GM18517 (cell line): ENCODE results near the gene ASTN2.

Experiments
- ATAC-seq: cut with Tn5 transposase; IDR thresholded peaks from one replicate; pipeline ENCODE4 v1.9.1; 2021; ENCODE audit warnings: mild to moderate bottlenecking, moderate library complexity; ENCODE audit not compliant: unreplicated experiment

The ASTN2 gene

DNA sequence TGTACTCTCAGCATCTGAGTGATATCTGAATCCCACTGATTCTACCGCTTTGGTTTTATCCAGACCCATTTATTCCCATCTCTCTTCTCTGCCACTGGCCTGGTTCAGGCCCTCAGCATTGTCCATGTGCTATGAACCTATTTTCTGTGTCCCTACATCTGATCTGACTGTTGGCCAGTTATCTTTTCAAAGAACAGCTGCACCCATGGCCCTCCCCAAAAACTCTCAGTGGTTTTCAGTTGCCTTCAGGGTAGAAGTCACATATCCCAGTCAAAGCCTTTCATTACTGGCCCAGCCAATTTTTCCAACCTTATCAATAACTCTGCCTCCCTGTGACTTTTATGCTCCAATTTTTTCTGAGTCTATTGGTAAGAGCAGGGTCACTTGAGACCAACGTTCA lies 430.7 kb downstream of the ASTN2 start:
- ATAC-seq = no peak

GRCh38 chr9:116980582-116981120 lies 434.2 kb downstream of the ASTN2 start:
- no peak for ATAC-seq

DNA sequence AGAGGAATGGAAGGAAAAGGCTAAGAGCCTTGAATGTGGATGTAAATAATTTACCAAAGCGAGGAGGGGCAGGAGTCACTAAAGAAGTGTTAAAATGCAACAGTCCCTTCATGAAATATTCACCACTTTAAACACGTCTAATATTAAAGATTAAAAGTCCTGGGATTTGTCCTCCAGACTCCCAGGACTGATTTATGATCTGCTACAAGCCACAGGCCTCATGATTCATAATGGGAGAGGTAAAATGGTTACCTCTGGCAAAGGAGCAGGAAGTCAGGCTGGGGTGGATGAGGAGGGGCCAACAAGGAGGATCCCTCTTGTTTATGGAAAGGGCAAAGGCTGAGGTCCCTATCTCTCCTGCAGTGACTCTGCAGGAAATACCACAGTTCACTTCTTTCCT lies 435.4 kb downstream of the ASTN2 start:
- ATAC-seq = no peak

GRCh38 chr9:116978155-116978554 lies 436.7 kb downstream of the ASTN2 start:
- no peak for ATAC-seq

DNA sequence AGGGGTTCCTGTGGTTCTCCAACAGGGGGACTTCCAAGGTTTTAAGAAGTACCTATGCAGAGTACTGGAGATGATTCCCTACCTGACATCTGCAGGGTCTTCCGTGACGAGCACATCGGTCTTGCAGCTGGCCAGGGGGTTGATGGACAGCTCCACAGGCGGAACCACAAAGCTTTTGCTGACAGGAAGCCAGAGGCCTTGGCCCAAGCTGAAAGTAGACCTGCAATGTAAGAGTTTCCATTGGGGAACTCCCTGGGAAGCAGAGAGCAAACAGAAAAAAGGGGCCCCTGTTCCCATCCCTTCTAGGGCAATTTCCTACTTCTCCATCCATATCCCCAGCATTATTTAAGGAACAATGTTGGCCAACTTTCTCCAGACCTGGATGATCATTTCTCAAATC lies 439.7 kb downstream of the ASTN2 start:
- no peak for ATAC-seq

DNA sequence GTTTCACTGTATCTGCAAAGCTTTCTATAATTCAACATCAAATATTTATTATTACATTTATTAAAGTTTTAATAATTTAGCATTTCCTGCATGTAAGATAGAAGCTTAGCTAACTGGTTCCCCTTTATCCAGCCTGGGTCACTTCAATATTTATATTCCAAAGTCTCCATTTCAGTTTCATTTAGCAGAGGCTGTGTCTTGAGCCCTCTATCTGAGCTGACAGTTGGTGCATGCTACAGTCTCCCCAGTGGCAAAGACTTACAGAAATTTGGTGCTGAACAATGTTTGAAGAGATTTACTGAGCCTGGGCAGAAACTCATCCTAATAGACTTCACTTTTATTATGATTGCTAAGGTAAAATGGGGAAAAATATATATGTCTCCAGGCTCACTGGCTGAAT lies 448.7 kb downstream of the ASTN2 start:
- no peak for ATAC-seq

GRCh38 chr9:116964258-116964657 lies 450.6 kb downstream of the ASTN2 start:
- no peak for ATAC-seq

DNA sequence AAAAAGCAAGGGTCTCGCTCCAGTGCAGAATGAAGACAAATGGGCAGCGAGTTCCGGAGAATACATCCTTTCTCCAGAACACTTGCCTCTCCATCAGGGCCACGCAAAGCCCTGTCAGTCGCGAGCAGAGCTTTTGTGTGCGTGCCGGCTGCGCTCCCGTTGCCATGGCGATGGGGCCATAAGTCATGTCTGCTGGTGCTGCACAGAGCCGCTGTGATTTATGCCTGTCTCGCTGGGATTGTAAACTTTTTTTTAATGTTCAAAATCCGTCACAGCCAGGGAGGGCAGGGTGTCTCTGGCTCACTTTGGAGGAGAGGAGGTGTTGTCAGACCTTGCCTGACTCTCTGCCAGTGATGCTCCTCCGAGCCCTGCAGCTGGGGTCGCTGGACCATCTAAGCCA lies 455.0 kb downstream of the ASTN2 start:
- no peak for ATAC-seq

DNA sequence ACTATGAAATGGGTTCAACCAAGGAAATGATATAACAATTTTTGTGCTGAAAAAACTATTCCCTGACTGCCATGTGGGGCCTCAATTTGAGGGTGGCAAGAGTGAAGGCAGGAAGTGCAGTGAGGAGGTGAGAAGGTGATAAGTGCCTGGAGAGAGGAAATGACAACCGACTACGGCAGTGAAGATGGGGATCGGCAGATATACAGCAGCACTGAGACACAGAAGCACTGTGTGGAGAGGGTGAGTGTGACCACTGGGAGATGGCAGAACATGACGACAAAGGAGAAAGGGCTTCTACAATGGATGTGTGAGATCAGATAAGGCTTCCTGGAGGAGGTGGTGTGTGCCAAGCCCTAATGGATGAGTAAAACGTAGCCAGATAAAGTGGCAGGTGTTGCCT lies 456.0 kb downstream of the ASTN2 start:
- ATAC-seq = no peak

GRCh38 chr9:116954731-116955130 lies 460.1 kb downstream of the ASTN2 start:
- no peak for ATAC-seq

GRCh38 chr9:116953271-116953670 lies 461.6 kb downstream of the ASTN2 start:
- ATAC-seq = no peak

DNA sequence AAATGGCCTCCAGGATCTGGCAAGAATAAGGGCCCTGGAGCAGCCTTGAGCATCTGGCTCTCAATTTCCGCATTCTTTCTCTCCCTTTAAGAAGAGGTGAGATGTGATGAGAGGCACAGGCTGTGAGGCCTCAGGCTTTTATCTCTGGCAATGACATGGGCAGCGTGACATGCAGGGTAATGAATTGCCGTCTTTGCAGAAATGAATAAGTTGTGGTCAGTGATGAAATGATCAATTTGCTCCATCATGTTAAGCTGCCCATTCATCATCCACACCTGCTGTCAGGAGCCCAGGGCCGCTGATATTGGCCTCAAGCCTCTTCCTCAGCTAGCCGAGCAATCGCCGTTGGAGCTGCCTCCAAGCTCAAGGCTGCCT lies 462.4 kb downstream of the ASTN2 start:
- ATAC-seq = no peak

DNA sequence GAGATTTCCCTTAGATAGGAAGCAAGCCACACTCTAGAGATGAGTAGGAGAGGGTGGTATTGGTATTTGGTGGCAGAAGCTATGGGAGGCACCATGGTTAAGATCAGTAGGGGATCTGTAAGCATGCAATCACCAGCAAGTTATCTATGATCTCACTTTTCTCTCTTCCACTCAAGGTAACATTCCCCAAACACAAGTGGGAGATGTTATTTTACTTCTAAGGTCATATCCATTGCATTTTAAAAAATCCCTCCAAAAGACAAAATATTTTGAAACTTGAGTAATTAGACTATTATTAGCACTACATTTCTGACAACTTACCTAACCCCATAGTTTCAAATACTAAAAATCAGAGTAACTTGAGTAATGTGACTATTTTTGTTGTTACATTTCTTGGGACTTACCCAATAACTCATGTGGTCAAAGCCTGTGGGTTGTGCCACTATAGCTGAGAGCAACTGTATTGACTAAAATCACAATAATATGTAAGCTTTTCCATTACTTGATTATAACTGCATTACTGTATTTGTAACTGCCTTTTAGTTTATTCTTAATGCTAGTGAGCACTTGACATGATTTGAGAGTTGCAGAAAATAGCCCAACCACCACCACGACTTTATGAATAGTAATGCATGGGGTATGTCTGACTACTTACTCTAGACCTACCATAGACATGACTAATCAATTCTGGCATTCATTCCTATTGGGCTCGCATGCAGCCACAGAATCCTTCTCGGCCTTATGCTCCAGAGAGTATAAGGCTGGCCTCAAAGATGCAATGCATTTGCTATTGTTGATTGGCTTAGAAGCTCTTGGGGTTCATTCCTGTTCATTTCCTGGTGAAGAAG lies 463.0 kb downstream of the ASTN2 start:
- ATAC-seq = peak; percentile 81

GRCh38 chr9:116945817-116946216 lies 469.0 kb downstream of the ASTN2 start:
- ATAC-seq = no peak

DNA sequence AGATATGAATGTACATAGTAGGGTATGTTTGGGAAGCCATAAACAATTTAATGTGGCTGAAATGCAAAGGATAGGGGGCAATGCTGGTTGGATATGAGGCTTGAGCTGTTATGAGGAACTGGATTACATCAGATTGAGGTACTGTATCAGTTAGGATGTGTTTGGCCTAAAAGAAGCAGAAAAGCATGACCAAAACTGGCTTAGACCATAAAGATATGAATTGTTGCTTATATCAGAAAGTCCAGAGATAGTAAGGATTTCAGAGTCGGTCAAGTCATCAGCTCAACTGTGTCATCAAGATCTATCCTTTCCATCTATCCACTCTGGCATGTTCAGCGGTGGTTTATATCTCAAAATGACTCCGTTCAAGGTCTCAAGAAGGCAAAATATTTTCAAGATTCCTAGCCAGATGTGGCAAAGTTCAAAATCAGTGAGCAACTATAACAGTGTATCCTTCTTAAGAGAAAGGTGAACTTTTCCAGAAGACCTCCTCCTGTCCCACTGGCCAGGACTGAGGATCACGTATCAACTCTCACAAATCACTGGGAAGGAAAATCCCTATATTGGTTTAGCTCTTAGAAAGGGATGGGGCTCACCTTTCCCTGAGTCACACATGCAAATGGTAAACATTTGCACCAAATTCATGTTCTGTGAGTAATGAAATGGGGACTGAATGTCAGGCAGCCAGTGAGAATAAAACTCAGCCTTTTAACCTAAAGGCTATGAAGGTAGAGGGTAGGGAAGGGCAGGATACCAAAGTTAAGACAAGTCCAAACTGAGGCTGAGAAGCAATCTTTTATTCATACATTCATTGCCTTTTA lies 469.9 kb downstream of the ASTN2 start:
- ATAC-seq = no peak

GRCh38 chr9:116943970-116944369 lies 470.9 kb downstream of the ASTN2 start:
- ATAC-seq = no peak

DNA sequence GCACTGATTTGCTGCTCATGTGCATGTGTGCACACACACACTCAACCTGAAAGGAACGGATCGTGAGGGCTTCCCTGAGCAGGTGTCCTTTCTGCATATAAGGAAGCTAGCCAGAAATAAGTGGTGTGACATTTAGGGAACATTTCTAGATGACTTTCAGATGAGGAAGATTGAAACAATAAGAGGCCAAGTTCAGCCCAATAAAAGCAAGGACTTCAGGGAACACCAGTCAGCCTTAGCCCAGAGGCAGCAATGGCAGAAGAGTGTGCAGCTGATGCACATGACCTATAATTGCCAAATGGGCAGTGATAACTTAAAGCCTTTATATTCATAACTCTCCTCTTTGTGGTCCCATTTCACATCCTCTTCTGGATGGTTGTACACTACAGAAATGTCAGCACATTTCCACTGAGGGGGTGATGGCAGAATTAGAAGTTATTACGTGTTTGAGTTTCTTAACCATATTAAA lies 472.2 kb downstream of the ASTN2 start:
- peak; percentile 62 for ATAC-seq

GRCh38 chr9:116941266-116941665 lies 473.6 kb downstream of the ASTN2 start:
- ATAC-seq = no peak

DNA sequence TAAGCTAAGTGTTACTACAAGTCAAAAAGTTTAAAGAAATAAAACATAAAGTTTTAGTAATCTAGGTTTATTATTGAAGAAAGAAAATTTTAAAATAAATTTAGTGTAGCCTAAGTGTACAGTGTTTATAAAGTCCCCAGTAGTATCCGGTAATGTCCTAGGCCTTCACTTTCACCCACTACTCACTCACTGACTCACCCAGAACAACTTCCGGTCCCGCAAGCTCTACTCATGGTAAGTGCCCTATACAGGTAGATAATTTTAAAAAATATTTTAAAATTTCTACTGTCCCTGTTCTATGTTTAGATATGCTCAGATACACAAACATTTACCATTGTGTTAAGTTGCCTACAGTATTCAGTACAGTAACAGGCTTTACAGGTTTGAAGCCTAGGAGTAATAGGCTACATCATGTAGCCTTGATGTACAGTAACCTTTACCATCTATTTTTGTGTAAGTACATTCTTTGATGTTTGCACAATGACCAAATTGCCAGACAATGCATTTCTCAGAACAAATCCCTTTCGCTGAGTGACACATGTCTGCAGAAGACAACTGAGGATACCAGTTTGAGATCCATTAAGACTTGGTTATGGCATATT lies 474.1 kb downstream of the ASTN2 start:
- ATAC-seq = no peak

- no peak for ATAC-seq
Measured at GRCh38 chr9:116939614-116940013, 475.2 kb downstream of the ASTN2 start.

DNA sequence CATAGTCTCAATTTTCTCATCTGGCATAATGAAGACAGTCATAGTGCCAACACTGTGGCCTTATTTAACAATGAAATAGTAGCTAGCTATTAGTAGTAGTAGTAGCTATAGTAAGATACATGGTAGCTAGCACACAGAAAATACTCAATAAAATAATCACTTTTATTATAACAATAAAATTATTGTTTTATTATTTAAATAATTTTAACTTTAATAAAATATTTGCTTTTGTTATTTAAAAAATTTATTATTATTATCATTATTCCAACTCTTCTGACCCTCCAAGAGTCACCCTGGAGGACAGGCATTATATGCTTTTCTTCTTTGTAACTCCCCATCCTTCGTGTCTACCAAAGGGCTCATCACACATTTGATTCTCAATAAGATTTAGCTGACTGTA lies 475.7 kb downstream of the ASTN2 start:
- ATAC-seq = no peak
